Stimulated activated CD8-positive, alpha-beta memory T cell treated with anti-CD3 and anti-CD28 coated beads, Interleukin-4, amount 100 ng/mL, for 1 hour (primary cell): ENCODE data around the gene DCLRE1A.

Experiments
- DNase-seq, 2 donors: peaks; one replicate each; pipeline ENCODE4 v3.0.0-alpha.2; 2020; ENCODE audit warnings: low read depth in 2 of 2, low spot score in 1 of 2

The DCLRE1A gene

DNA sequence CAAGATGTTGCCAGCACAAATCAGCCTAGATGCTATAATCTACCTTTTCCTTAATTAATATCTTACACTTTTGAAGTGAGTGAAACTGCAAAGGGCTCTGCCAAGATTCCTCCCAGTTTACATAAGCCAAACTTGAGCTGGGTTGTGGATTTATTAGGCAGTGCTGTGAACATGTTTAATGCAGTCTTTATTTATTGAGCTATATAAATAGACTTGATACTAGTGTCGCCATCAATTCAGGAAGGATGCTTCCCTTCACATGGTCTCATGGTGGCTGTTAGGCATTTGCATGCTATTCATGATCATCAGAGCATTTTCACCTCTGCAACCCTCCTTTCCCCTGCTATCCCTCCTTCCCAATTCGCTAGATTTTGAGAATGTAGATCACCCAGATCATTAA is 62.2 kb downstream of the DCLRE1A start:
- no peak for DNase-seq

GRCh38 chr10:113788604-113789083 is 65.2 kb downstream of the DCLRE1A start:
- DNase-seq = no peak
